Loucy (cell line): ENCODE measurements around the gene ANAPC2.

Experiments used
- H2AFZ ChIP-seq: fragments of 200-600 bp; sonication (generic); 2 replicates; pipeline ENCODE4 v1.6.0; 2016; ENCODE audit warnings: antibody characterized with exemption, mild to moderate bottlenecking, low read length, moderate library complexity
- H3F3A ChIP-seq: fragments of 200-600 bp; 2 replicates; pipeline ENCODE4 v1.6.0; 2016; ENCODE audit warnings: antibody characterized with exemption, low read depth, mild to moderate bottlenecking
- H3K27me3 ChIP-seq: fragments of 200-600 bp; sonication (generic); 2 replicates; pipeline ENCODE4 v1.6.1; 2014; ENCODE audit warnings: low read length, mild to moderate bottlenecking; ENCODE audit not compliant: insufficient read depth, poor library complexity, severe bottlenecking
- H3K36me3 ChIP-seq: fragments of 200-600 bp; sonication (generic); 2 replicates; pipeline ENCODE4 v1.6.1; 2016; ENCODE audit warnings: low read length; ENCODE audit not compliant: insufficient read depth
- H3K4me1 ChIP-seq: fragments of 200-600 bp; sonication (generic); 2 replicates; pipeline ENCODE4 v1.5.1; 2014; ENCODE audit warnings: low read length, mild to moderate bottlenecking; ENCODE audit not compliant: insufficient read depth, poor library complexity, severe bottlenecking
- H3K4me2 ChIP-seq: fragments of 200-600 bp; sonication (generic); 2 replicates; pipeline ENCODE4 v1.6.0; 2014; ENCODE audit warnings: antibody characterized with exemption, low read length, low read depth, mild to moderate bottlenecking; ENCODE audit not compliant: poor library complexity, severe bottlenecking
- H3K4me3 ChIP-seq: fragments of 200-600 bp; sonication (generic); 2 replicates; pipeline ENCODE4 v1.5.1; 2014; ENCODE audit warnings: low read length, mild to moderate bottlenecking, mixed read lengths; ENCODE audit not compliant: poor library complexity, severe bottlenecking
- H3K79me2 ChIP-seq: fragments of 200-600 bp; sonication (generic); 2 replicates; pipeline ENCODE4 v1.6.1; 2014; ENCODE audit warnings: low read length; ENCODE audit not compliant: insufficient read depth
- H3K9ac ChIP-seq: fragments of 200-600 bp; sonication (generic); 2 replicates; pipeline ENCODE4 v1.6.0; 2014; ENCODE audit warnings: mild to moderate bottlenecking, low read depth, low read length, moderate library complexity; ENCODE audit not compliant: poor library complexity, severe bottlenecking
- H3K9me2 ChIP-seq: fragments of 200-600 bp; sonication (generic); replicated peaks from 2 replicates; pipeline ENCODE4 v1.6.1; 2016; ENCODE audit warnings: low read depth, low read length, mixed read lengths
- H3K9me3 ChIP-seq: fragments of 200-600 bp; sonication (generic); 2 replicates; pipeline ENCODE4 v1.6.1; 2014; ENCODE audit warnings: mild to moderate bottlenecking, antibody characterized with exemption, low read length, low read depth; ENCODE audit not compliant: insufficient read depth
- H4K20me1 ChIP-seq: fragments of 200-600 bp; sonication (generic); 2 replicates; pipeline ENCODE4 v1.6.0; 2014; ENCODE audit warnings: antibody characterized with exemption, low read length, mild to moderate bottlenecking; ENCODE audit not compliant: insufficient read depth, poor library complexity, severe bottlenecking
- CTCF ChIP-seq: fragments of 200-600 bp; sonication (generic); conservative IDR thresholded peaks from 2 replicates; pipeline ENCODE4 v1.5.1; 2014; ENCODE audit warnings: mild to moderate bottlenecking, antibody characterized with exemption, low read length
- EZH2phosphoT487 ChIP-seq: fragments of 200-600 bp; IDR thresholded peaks from 2 replicates; pipeline ENCODE4 v1.6.1; 2018; ENCODE audit warnings: antibody characterized with exemption, mild to moderate bottlenecking, moderate library complexity, borderline replicate concordance

ANAPC2 gene

DNA sequence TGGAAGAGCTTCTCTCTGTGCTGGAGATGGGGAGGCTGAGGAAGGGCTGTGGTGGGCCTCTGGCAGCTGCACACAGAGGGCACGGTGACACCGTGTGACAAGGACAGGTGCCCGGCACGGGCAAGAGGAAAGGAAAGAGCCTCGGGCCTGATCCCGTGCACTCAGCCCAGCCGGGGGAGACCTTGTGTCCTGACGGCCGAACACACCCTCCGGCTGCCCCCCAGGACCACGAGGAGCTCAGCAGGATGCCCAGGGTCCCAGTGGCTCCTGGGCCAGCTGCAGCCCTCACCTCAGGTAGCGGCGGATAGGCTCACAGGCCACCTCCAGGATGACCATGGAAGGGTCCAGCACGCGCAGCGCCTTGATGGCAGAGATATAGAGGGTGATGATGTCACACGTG is 5.5 kb downstream of the ANAPC2 start:
- H3K4me3 ChIP-seq = no peak overlapping the region
- peaks cover 10% of the 10 kb centered on the region for H3K4me1 ChIP-seq
- no peak overlapping the region for H3K9ac ChIP-seq
- TF ChIP-seq CTCF = no peak
- no peak for TF ChIP-seq EZH2phosphoT487
- H3K27me3 ChIP-seq = no peaks in the 10 kb centered on the region
- no peaks in the 10 kb centered on the region for H3F3A ChIP-seq
- H3K4me2 ChIP-seq = no peak overlapping the region
- H4K20me1 ChIP-seq = peaks cover 6% of the 10 kb centered on the region
- peaks cover 23% of the 10 kb centered on the region; the same call in 1 of the 2 replicates for H3K36me3 ChIP-seq
- H3K9me3 ChIP-seq = no peaks in the 10 kb centered on the region
- no peak overlapping the region for H2AFZ ChIP-seq
- peaks cover 27% of the 10 kb centered on the region for H3K79me2 ChIP-seq
- no peaks in the 10 kb centered on the region for H3K9me2 ChIP-seq

- Histone ChIP-seq H3K27me3 (no peaks in the 10 kb centered on the region), H3K4me1 (no peaks in the 10 kb centered on the region), H3K36me3 (peaks cover 23% of the 10 kb centered on the region; the same call in 1 of the 2 replicates), H4K20me1 (no peaks in the 10 kb centered on the region), H2AFZ (no peak overlapping the region), H3K4me3 (no peak overlapping the region), H3K9me2 (no peaks in the 10 kb centered on the region), H3K4me2 (no peak overlapping the region), H3F3A (no peaks in the 10 kb centered on the region), H3K9ac (no peak overlapping the region), H3K79me2 (peaks cover 16% of the 10 kb centered on the region; the same call in 1 of the 2 replicates), H3K9me3 (no peaks in the 10 kb centered on the region)
- TF ChIP-seq CTCF (no peak), EZH2phosphoT487 (no peak)
These were observed 6.7 kb downstream of the ANAPC2 start for GRCh38 chr9:137181680-137182079.

GRCh38 chr9:137180491-137180890 is 7.9 kb downstream of the ANAPC2 start:
- peaks cover 4% of the 10 kb centered on the region; the same call in 1 of the 2 replicates for H3K79me2 ChIP-seq
- H3K36me3 ChIP-seq = peaks cover 23% of the 10 kb centered on the region; the same call in 1 of the 2 replicates
- H2AFZ ChIP-seq = no peak overlapping the region
- H3K9me2 ChIP-seq = no peaks in the 10 kb centered on the region
- H3K9ac ChIP-seq = no peak overlapping the region
- no peaks in the 10 kb centered on the region for H4K20me1 ChIP-seq
- TF ChIP-seq CTCF (no peak), EZH2phosphoT487 (no peak)
- no peaks in the 10 kb centered on the region for H3K9me3 ChIP-seq
- H3K4me1 ChIP-seq = no peaks in the 10 kb centered on the region
- H3K27me3 ChIP-seq = no peaks in the 10 kb centered on the region
- H3K4me3 ChIP-seq = no peak overlapping the region
- H3K4me2 ChIP-seq = no peak overlapping the region
- no peaks in the 10 kb centered on the region for H3F3A ChIP-seq
